ACHN (cell line): ENCODE data around the gene ZNF48.

Experiments
- DNase-seq: peaks from one replicate; pipeline ENCODE4 v3.0.0-alpha.2; 2015
- in situ Hi-C: cut with HindIII; loops from 2 replicates; pipeline ENCODE4 v1.10.0; 2017; ENCODE audit warnings: low sequenced_read_pairs, low pct_ligation_motif_present, low pct_unique_long_range_greater_than_20kb

The ZNF48 gene

DNA sequence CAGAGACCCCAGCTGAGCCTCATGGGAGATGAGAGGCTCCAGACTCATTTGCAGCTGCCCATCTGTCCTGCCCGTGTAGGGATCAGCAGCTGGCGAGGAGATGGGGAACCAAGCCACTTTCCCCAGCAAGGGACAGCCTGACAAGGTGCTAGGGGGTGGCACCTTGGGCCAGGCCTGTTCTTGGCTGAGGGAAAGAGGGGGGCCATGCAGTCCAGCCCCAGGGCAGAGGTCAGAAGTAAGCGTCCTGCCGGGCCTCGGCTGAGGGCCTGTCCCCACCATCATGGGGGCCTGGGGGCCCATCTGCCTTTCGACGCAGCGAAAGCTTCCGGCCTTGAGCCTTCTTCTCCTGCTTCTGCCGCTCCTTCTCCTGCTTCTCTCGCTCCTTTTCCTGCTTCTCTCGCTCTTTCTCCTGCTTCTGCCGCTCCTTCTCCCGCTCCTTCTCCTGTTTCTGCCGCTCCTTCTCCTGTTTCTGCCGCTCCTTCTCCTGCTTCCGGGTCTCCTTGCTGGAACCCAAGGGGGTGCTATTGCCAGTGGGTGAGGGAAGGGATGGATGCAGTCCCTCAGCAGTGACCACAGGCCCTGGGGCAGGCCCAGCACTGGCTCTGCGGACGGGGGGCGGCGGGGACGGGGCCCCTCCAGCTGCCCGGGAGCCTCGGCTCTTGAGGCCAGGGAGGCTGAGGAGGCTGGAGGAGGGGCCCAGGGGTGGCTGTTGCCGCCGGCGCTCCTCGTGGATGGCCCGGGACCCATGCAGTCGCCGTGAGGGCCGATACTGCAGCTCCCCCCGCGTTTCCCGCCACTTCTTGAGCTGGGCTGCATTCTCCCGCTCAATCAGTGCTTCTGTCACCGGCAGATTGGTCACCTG is 37.3 kb upstream of the ZNF48 start:
- DNase-seq: no peak
- in situ Hi-C loops: no loop called here

DNA sequence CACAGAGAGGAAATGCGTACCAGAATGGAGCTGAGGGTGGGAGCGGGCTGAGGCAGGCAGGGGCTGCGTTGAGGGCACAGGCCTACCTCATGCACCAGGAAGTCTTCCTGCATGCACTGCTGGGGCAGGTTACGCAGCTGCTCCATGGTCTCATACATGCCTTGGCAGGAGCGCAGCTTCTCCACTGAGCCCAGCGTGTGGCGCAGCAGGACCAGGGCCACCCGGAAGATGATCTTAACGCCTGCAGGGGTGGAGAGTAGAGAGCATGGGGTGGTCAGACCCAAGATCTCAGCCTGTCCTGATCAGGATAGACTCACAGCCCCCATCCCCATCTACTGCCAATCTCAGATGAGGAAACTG is 36.7 kb upstream of the ZNF48 start:
- in situ Hi-C loops: no loop called here
- no peak for DNase-seq

DNA sequence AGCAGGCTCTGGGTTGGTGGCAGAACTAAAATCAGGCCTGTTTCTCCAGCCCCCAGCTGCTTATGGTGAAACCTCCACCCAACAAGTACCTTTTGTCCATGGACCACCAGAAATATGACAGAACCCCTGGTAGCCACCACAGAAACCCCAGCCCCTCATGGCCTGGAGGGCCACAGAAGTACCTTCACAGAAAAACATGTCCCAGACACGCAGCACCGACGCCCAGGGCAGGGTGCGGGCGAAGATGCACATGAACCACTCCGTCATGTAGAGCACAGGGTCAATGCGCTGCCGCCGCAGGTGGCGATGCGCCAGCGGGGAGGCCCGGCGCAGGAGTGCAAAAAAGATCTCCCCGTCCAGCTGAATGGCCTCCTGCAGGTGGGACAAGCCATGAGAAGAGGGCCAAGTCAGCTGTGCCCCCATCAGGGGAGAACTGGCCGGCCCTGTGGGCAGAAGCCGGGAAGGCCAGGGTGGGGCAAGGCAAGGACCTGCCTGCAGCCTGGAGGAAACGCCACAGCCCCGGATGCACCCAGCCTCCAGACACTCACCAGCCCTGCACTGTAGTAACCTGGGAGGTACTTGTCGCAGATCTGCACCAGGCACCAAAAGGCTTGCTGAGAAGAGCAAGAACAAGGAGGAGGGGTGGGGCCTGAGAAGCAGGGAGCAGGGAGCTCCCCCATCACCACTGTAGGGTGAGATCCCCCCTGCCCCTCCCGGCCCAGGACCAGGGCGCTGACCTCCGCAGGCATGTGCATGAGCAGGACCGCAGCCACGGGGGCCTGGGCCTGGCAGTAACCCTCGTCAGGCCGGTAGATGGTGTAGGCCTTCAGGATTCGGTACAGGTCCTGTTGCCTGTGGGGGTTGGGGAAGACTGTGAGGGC is 36.0 kb upstream of the ZNF48 start:
- DNase-seq: no peak
- in situ Hi-C loops: no loop called here

DNA sequence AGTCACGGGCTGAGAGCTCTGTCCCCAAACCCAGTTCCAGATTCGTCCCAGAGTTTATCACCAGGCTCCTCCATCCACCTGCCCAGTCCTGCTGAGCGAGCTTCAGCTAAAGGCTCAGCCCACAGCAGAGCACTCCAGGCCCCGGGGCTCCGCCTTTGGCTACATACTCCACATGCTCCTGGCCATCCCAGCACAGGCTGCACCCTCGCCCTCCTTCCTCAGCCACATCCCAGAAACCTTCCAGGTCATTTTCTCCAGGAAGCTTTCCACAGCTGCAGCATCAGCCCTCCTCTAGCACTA is 35.4 kb upstream of the ZNF48 start:
- in situ Hi-C loops: no loop called here
- no peak for DNase-seq

DNA sequence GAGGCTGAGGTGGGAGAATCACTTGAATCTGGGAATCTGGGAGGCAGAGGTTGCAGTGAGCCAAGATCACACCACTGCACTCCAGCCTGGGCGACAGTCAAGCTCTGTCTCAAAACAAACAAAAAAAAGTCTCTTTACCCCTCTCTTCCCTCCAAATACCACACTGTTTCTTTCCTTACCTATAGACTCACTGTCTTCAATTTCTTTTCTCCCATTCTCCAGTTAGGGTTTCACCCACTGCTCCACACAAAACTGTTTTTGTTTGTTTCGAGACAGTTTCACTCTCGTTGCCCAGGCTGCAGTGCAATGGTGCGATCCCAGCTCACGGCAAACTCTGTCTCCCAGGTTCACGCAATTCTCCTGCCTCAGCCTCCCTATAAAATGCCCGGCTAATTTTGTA is 34.0 kb upstream of the ZNF48 start:
- DNase-seq: no peak
- in situ Hi-C loops: no loop called here

DNA sequence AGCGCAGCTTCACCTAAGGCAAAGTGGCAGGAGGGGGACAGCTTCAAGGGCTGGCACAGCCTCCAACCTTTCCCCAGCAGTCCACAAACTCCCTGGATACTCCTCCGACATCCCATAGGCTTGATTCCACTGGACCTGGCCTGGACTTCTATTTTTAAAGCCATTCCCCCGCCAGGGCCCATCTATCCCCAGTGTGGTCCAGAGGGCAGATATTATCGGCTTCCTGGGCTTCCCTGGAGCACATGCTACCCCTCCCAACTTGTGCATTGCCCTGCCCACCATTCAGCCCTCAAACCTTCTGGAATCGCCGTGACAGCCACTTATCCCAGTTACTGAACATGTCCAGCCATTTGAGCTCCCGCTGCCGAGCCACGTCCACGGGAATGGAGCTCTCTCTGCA is 30.0 kb upstream of the ZNF48 start:
- DNase-seq: no peak
- in situ Hi-C loops: no loop called here

DNA sequence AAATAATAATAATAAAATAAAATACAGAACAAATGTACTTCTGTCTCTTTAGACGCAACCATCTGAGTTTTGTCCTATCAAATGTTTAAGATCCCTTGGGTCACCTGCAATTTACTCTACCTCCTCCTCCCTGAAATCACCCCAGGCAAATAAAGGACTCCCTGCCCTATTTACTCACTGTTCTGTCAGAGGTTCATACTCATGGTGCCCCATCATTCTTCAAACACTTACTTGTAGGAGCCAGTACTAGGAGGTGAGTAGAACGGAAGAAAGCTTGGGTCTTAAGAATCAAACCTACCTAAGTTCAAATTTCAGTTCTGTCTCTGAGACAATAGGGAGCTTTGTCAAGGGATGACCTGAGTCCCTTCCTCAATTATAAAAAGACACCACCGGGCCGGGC is 28.7 kb upstream of the ZNF48 start:
- in situ Hi-C loops: no loop called here
- no peak for DNase-seq

DNA sequence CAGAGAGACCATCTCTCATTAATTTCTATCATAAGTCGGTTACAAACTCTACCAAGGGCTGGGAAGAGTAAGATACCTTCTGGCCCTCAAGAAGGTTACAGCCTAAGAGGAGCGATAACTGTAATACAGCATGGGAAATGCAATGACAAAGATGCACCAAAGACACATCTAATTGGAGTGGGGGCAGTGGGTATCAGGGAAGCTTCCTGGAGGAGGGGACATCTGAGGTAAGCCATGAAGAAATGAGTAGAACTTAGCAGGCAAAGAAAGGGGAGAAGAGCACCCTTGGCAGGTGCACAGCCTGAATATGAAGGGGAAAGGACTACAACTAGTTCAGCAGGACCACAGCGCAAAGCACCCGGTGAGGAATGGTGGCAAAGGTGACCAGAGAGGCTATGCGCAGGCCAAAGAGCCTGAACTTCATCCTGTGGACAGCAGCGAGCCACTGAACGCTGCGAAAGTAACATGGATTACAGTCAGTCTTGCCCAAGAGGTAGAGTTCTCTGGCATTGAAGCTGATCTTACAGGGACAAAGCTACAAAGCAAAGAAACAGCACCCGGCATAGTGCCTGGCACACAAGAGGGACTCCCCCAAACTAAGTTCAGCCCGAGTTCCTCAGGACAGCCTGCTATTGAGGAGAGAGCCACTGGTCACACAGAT is 27.7 kb upstream of the ZNF48 start:
- in situ Hi-C loops: no loop called here
- no peak for DNase-seq

DNA sequence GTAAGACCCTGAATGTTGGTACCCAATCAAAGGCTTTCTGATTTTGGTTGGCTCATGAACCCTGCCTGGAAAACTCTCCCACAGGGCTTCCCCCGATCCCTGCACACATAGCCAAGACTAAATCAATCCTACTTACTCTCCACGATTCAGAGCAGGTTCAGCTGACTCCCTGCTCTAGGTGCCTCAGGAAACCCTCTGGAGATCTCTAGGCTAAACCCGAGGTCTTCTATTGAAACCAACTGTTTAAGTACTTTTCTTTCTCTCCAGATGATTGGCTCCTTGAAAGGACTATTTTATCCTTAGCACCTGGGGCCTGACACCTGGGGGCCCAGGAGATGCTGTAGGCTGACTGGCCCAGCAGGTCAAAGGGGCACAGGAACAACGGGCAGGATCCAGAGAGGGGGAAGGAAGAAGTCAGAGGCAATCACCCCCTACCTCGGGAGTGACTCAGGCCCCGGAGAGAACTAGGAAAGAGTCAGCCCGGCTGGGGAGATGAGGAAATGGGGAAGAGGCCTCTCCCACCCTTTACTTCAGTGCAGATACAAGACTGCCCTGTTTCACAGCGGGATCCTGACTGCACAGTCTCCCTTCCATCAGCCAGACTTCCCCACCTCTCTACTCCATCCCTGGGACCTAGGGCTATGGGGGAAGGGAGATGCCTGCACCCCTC is 27.0 kb upstream of the ZNF48 start:
- in situ Hi-C loops: no loop called here
- DNase-seq: peak; percentile 57

DNA sequence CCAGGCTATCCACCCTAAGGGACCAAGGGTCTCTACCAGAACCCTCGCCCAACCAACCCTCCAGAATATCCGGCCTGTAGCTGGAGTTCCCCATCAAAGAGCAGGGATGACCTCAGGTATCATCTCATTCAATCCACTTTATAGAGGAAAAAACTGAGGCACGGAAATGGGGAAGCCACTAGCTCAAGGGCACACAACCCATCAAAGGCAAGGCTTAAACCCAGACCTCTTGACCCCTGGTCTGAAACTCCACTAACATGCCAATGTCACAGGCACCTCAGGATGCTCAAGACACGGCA is 26.5 kb upstream of the ZNF48 start:
- in situ Hi-C loops: no loop called here
- no peak for DNase-seq

DNA sequence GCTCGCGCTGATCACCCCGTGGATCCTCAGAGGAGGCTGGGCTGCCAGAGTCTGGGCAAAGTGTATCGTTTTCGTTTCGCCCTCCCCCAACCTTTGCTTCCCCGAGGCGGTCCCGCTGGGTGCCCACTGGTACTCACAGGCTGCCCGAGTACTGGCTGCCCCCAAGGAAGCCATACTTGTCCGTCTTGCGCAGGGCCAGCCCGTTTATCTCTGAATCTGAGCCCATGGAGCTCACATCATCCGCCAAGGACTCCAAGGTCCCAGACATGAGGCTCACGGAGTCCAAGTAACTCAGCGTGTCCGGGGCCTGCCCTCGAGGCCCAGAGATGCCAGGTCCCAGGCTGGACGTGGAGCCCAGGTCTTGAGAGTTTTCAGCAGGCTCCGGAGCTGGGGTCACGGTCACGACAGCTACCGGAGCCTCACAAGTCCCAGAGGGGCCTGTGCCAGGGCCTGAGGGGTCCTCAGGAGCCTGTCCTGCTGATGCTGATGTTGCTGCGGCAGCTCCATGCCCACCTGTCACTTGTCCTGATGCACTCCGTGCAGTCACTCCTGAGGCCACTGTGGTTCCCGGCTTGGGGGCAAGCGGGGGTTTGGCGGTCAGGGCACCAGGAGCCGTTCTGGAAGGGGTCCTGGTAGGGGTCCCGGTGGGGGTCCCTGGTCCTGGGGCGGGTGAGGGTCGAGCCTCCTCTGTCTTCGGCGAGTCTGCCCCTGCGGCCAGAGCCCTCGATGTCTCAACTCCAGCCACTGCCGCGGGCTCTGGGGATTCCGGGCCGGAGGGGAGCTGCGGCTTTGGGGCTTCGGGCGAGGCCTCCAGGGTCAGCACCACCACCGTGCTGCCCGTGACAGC is 25.9 kb upstream of the ZNF48 start:
- in situ Hi-C loops: no loop called here
- DNase-seq: no peak

DNA sequence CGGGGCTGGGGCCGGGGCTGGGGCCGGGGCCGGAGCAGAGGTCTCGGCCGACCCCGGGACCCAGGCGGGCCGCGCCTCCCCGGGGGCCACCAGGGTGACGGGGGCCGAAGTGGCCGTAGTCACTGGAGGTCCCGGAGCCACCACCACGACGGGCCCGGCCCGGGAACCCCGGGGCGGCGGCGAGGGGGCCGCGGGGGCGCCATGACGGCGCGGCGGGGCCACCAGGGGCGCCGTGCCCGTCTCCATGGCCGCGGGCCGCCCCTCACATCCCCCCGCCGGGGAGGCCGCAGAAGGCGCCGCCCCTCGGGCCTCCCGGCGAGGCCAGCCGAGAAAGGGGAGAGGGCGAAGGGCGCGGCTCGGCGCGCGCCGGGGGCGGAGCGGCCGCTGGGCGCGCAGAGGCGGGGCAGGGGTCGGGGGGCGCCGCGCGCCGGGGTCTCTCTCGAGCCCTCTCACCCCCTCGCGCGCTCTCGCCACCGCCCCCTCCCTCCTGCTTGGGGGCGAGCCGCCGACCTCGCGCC is 25.2 kb upstream of the ZNF48 start:
- DNase-seq: no peak
- in situ Hi-C loops: no loop called here

DNA sequence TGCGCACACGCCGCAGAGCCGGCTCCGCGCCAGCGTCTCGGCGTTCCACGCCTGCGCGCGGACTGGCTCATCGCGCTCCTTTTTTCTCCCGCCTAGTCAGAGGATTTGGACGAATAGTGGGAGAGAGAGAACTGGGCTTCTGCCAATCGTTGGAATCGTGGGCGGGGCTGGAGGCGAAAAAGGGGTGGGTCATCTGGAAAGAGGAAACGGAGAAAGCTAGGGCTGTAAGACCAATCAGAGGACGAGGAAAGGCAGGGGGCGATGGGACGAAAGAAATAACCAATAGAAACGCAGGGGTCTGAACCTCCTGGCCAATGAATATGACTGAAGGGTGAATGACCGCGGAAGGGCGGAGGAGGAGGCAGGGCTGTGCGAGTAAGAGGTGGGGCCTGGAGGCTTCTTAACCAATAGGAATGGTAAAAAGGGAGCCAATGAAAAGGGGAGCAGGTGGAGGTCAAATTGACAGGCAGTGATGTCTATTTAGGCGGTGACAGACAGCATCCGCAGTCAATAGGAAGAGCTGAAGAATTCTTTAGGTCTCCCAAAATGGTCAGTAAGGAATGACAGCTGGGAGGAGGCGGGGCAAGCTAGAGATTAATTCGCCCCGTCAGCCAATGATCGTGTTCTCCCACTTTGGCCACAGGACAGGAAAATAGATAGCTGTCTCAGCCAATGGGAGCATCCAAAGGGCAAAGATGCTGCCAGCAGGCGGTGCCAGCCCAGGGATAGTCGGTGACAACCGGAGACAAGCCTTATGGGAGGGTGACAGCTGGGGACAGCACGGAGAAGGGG is 24.6 kb upstream of the ZNF48 start, which contains the start of gene TBC1D10B:
Gene TBC1D10B (minus strand): TSS at position 39 of the 792 bp plus-strand sequence. CDS start 311 bp downstream, outside the sequence.
- peak; percentile 100 for DNase-seq
- in situ Hi-C loops: no loop called here

DNA sequence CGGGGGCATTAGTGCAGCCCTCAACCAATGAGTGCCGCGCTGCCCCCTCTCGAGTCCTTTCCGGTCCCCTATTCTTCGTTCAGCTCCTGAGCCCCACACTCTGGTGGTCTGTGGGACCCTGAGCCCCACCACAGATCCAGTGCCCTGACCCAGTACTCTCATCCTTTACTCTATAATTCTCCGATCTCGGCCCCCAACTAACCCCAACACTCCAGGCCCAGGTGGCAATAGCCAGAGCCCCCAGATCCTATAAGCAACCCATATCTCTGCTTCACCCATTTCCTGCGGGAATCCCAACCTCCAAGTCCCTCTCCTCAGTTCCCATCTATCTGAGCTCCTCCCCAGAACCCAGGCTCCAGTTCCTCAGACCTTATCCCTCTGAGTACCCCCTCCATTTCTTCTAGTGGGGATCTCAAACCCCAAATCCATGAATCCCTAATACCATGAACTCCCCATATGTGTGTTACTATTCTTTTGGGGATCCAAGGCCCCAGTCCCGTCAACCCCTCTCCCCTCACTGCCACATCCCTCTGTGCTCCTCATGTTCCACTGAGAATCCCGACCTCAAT is 23.9 kb upstream of the ZNF48 start:
- in situ Hi-C loops: no loop called here
- no peak for DNase-seq

DNA sequence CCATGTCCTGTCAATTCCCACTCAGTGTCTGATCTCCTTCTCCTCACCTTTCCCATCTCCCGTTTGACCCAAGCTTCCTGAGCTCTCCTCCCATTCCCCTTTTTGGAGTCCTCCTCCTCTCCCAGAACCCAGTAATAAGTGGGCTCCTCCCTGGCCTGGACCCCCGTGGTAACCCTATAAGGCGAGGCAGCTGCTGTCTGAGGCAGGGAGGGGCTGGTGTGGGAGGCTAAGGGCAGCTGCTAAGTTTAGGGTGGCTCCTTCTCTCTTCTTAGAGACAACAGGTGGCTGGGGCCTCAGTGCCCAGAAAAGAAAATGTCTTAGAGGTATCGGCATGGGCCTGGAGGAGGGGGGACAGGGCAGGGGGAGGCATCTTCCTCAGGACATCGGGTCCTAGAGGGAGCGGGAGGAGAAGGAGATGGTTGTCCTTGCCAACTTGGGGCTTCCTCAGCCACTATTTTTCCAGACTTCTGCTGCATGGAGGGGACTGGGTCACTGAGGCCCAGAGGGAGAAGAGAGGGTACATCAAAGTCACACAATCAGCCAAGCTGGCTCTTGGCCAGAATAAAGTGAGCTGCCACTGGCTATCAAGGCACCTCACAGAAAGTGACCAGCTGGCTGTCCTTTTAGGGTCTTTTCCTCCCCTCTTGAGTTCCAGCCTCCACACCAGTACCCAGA is 23.0 kb upstream of the ZNF48 start:
- in situ Hi-C loops: no loop called here
- no peak for DNase-seq

DNA sequence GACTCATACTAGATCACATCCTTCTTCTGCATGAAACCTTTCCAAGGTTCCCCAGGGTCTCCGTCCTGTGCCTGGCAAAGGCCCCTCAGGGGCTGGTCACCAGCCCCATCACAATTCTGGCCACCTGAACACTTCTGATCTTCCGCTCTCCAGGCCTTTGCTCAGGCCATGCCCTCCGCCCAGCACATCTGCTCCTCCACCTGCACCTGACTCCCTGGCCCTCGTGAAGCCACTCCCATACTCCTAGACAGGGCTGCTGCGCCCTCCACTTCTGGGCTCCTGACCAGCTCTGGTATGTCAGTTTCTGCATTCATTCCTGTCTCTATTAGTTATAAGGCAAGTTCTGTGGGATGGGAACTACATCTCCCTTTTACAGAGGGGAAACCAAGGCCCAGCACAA is 22.5 kb upstream of the ZNF48 start:
- DNase-seq: no peak
- in situ Hi-C loops: no loop called here

DNA sequence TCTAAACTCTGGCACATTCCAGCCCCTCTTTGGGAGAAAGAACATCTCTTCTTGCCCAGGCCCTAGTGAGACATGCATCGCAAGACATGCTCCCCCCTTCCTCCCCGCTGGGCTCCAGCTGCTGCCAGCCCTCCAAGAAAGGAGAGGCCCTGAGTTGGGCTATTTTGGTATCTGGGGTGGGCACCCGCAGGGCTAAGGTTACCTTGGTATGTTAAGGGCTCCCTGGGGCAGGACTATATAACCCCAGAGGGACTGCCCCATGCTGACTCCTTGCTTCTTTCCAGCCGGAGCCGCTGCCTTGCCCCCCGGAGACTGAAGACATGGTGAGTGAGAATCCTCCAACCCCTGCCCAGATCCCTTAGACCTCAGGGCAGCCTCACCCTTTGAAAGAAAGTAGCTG is 20.7 kb upstream of the ZNF48 start, which contains the start of gene MYL11:
Gene MYL11 (plus strand): TSS at position 265 of the 400 bp plus-strand sequence. CDS start 56 bp downstream, at position 321.
- in situ Hi-C loops: no loop called here
- no peak for DNase-seq
